ENCODE measurements around the gene TMEM120A.

The TMEM120A gene

GRCh38 chr7:75980430-75981202 is 13.8 kb downstream of the TMEM120A start:
- no peak for DNase-seq (ENCODE audit: low spot score)

GRCh38 chr7:75979759-75980429 is 14.5 kb downstream of the TMEM120A start:
- peak; percentile 19 for DNase-seq (ENCODE audit: low spot score)

GRCh38 chr7:75977743-75978142 is 16.7 kb downstream of the TMEM120A start:
- DNase-seq (ENCODE audit: low spot score) = no peak

GRCh38 chr7:75971961-75972763 is 22.2 kb downstream of the TMEM120A start:
- DNase-seq (ENCODE audit: low spot score) = peak; percentile 31

GRCh38 chr7:75971309-75971960 is 23.0 kb downstream of the TMEM120A start:
- DNase-seq (ENCODE audit: low spot score) = no peak

- DNase-seq (ENCODE audit: low spot score) = no peak
Observed at GRCh38 chr7:75969704-75970498, 24.5 kb downstream of the TMEM120A start.

- DNase-seq (ENCODE audit: low spot score) = no peak
Observed at GRCh38 chr7:75969182-75969581, 25.2 kb downstream of the TMEM120A start.

GRCh38 chr7:75968561-75969001 is 25.8 kb downstream of the TMEM120A start:
- DNase-seq (ENCODE audit: low spot score) = no peak

- no peak for DNase-seq (ENCODE audit: low spot score)
Observed at GRCh38 chr7:75968012-75968411, 26.4 kb downstream of the TMEM120A start.

GRCh38 chr7:75967487-75967997 is 26.9 kb downstream of the TMEM120A start:
- DNase-seq (ENCODE audit: low spot score) = no peak

GRCh38 chr7:75967055-75967454 is 27.3 kb downstream of the TMEM120A start:
- no peak for DNase-seq (ENCODE audit: low spot score)

- no peak for DNase-seq (ENCODE audit: low spot score)
Observed at GRCh38 chr7:75966190-75966961, 28.0 kb downstream of the TMEM120A start.

GRCh38 chr7:75965617-75966016 is 28.8 kb downstream of the TMEM120A start:
- DNase-seq (ENCODE audit: low spot score) = no peak

- no peak for DNase-seq (ENCODE audit: low spot score)
Observed at GRCh38 chr7:75963381-75963995, 30.9 kb downstream of the TMEM120A start.

GRCh38 chr7:75962607-75963380 is 31.6 kb downstream of the TMEM120A start:
- no peak for DNase-seq (ENCODE audit: low spot score)

- DNase-seq (ENCODE audit: low spot score) = no peak
Observed at GRCh38 chr7:75961218-75961617, 33.2 kb downstream of the TMEM120A start.

GRCh38 chr7:75960372-75960771 is 34.0 kb downstream of the TMEM120A start:
- DNase-seq (ENCODE audit: low spot score) = no peak

- DNase-seq (ENCODE audit: low spot score) = no peak
Observed at GRCh38 chr7:75958802-75959543, 35.4 kb downstream of the TMEM120A start.

Data from cerebellar cortex (tissue), 1 donor.